Measurements from ENCODE around the gene TDP2. TPM values are rescaled to one million over a fixed set of nuclear protein-coding genes. Genes with fewer than 3 reads are reported as not detected.

Gene TDP2
- total RNA-seq, 4 donors from 2014 or later: 12.2 to 31.9 (median 19.7) TPM

GRCh38 chr6:24630856-24631505 is 35.7 kb downstream of the TDP2 start:
- Histone ChIP-seq H3K4me1 (no peaks in the 10 kb centered on the region), H3K27ac (no peak overlapping the region), H3K9me3 (no peaks in the 10 kb centered on the region), H3K27me3 (peaks cover 0 to 16% (median 0%) of the 10 kb centered on the region in 4 donors), H3K36me3 (no peaks in the 10 kb centered on the region), H3K4me3 (no peak overlapping the region)
- no peak for TF ChIP-seq CTCF (IDR thresholded peaks at IDR 0.05)
- no peak for TF ChIP-seq POLR2A (IDR thresholded peaks at IDR 0.05)
- DNase-seq: no peak
- intact Hi-C loops (cut with DNase I): no loop called here
- 75 to 79% methylated on average over 5 of the region's 5 CpGs for WGBS, 2 donors

- no peak for DNase-seq
- Histone ChIP-seq H3K27me3 (no peaks in the 10 kb centered on the region), H3K4me1 (no peaks in the 10 kb centered on the region), H3K27ac (no peak overlapping the region), H3K9me3 (no peaks in the 10 kb centered on the region), H3K4me3 (no peak overlapping the region), H3K36me3 (no peaks in the 10 kb centered on the region)
- intact Hi-C loops (cut with DNase I): no loop called here
- WGBS, 2 donors: 63 to 68% methylated on average over 6 to 7 of the region's 7 CpGs
- TF ChIP-seq CTCF (IDR thresholded peaks at IDR 0.05) (no peak), POLR2A (IDR thresholded peaks at IDR 0.05) (no peak)
Observed at GRCh38 chr6:24621626-24622289, 44.9 kb downstream of the TDP2 start.

- Histone ChIP-seq H3K36me3 (no peaks in the 10 kb centered on the region), H3K27ac (no peak overlapping the region), H3K4me3 (no peak overlapping the region), H3K27me3 (no peaks in the 10 kb centered on the region), H3K9me3 (no peaks in the 10 kb centered on the region), H3K4me1 (no peaks in the 10 kb centered on the region)
- 91 to 93% methylated on average over 3 of the region's 3 CpGs for WGBS, 2 donors
- no peak for DNase-seq
- intact Hi-C loops (cut with DNase I): no loop called here
- TF ChIP-seq CTCF (IDR thresholded peaks at IDR 0.05): no peak
Observed at GRCh38 chr6:24620637-24621036, 46.1 kb downstream of the TDP2 start.

- Histone ChIP-seq H3K27ac (no peak overlapping the region), H3K36me3 (no peaks in the 10 kb centered on the region), H3K4me3 (no peak overlapping the region), H3K27me3 (no peaks in the 10 kb centered on the region), H3K9me3 (no peaks in the 10 kb centered on the region), H3K4me1 (no peaks in the 10 kb centered on the region)
- TF ChIP-seq CTCF (IDR thresholded peaks at IDR 0.05) (no peak), POLR2A (IDR thresholded peaks at IDR 0.05) (no peak)
- intact Hi-C loops (cut with DNase I): no loop called here
- WGBS, 2 donors: 87 to 94% methylated on average over 5 of the region's 5 CpGs
- no peak for DNase-seq
Observed at GRCh38 chr6:24619661-24620060, 47.0 kb downstream of the TDP2 start.

GRCh38 chr6:24614648-24615047 is 52.1 kb downstream of the TDP2 start:
- WGBS, 2 donors: 26 to 44% methylated on average over 2 of the region's 2 CpGs
- TF ChIP-seq POLR2A (IDR thresholded peaks at IDR 0.05) (no peak), CTCF (IDR thresholded peaks at IDR 0.05) (no peak)
- intact Hi-C loops (cut with DNase I): no loop called here

More at GRCh38 chr6:24614648-24615047, 52.1 kb downstream of the TDP2 start:
- Histone ChIP-seq H3K4me3 (no peak overlapping the region), H3K27me3 (peaks cover 0 to 7% (median 0%) of the 10 kb centered on the region in 4 donors), H3K4me1 (no peaks in the 10 kb centered on the region), H3K36me3 (no peaks in the 10 kb centered on the region), H3K9me3 (no peaks in the 10 kb centered on the region), H3K27ac (no peak overlapping the region)
- DNase-seq: no peak
